GM23248 (cell line): Measurements from ENCODE around the gene CLPTM1L.

ENCODE experiments used
- EZH2 ChIP-seq: fragments of 200-600 bp; sonication (generic); IDR thresholded peaks from 2 replicates; pipeline ENCODE4 v1.6.1; 2018; ENCODE audit warnings: antibody characterized with exemption, mild to moderate bottlenecking; ENCODE audit not compliant: insufficient read depth, poor library complexity, severe bottlenecking
- EZH2phosphoT487 ChIP-seq: fragments of 200-600 bp; sonication (generic); IDR thresholded peaks from 2 replicates; pipeline ENCODE4 v1.6.1; 2018; ENCODE audit warnings: antibody characterized with exemption, moderate library complexity, mild to moderate bottlenecking, low read depth; ENCODE audit not compliant: insufficient read depth

GRCh38 chr5:1314564-1314982 lies 30.3 kb downstream of the CLPTM1L start:
- no peak for TF ChIP-seq EZH2
- no peak for TF ChIP-seq EZH2phosphoT487
